ENCODE measurements around the gene TEAD1. TPM values are rescaled to one million over a fixed set of nuclear protein-coding genes. Genes with fewer than 3 reads are reported as not detected.

The TEAD1 gene
- polyA plus RNA-seq, 2 of the 4 experiments (the other 2 are of a cell fraction): 111 to 112 TPM

GRCh38 chr11:12802418-12803085, 128.3 kb downstream of the TEAD1 start:
- Histone ChIP-seq H3K4me2 (peak overlapping the region; percentile 72), H3K27ac (peak overlapping the region; percentile 80 to 89), H3K4me3 (peak overlapping the region; percentile 5; the same call in 1 of the 3 replicates), H3K4me1 (peaks cover 97% of the 10 kb centered on the region), H3K9me3 (no peaks in the 10 kb centered on the region)
- ATAC-seq (peak; percentile 80 to 81), FAIRE-seq (peak; percentile 78), DNase-seq (ENCODE audit: low read depth in 1 of 2, low spot score in 1 of 2) (peak; percentile 94 to 97)
- 11% methylated on average over 16 of the region's 16 CpGs for WGBS (ENCODE audit: missing lambda C conversion rate)
- ChIA-PET CTCF (interaction anchor here (0.8 to 2.9 kb wide), 7 partner anchors 9 to 471 kb away, joined by 3 to 11 read pairs (median 3); no protein-coding TSS in a partner anchor), POLR2A (interaction anchor here (0.9 kb wide), 1 partner anchor 12 kb away, joined by 3 read pairs; no protein-coding TSS in a partner anchor)
- no peak for TF ChIP-seq ZC3H11A (IDR thresholded peaks at IDR 0.05)
- TF ChIP-seq ZSCAN20 (CRISPR knock-in tag; IDR thresholded peaks at IDR 0.05): no peak
- TF ChIP-seq HOXA7 (CRISPR knock-in tag; IDR thresholded peaks at IDR 0.05): no peak
- TF ChIP-seq NFE2L2 (conservative IDR thresholded peaks at IDR 0.05; ENCODE audit: low read length): no peak
- no peak for TF ChIP-seq SREBF2 (IDR thresholded peaks at IDR 0.05)
- no peak for TF ChIP-seq NR3C1 (IDR thresholded peaks at IDR 0.05)
- no peak for TF ChIP-seq RARB (CRISPR knock-in tag; IDR thresholded peaks at IDR 0.05)
- TF ChIP-seq ZNF302 (CRISPR knock-in tag; IDR thresholded peaks at IDR 0.05): no peak
- peak; percentile 70 for TF ChIP-seq JUNB (IDR thresholded peaks at IDR 0.05)
- TF ChIP-seq ATOH8 (CRISPR knock-in tag; IDR thresholded peaks at IDR 0.05; ENCODE audit: low read depth): 0 out of 2 replicates have a peak, but pooled peaks have one; percentile 14
- TF ChIP-seq POLR2AphosphoS2 (conservative IDR thresholded peaks at IDR 0.05; ENCODE audit: low read length): no peak
- TF ChIP-seq HMGXB4 (CRISPR knock-in tag; IDR thresholded peaks at IDR 0.05; ENCODE audit: borderline replicate concordance): no peak
- no peak for TF ChIP-seq FOSL2 (IDR thresholded peaks at IDR 0.05)
- TF ChIP-seq FOSL2 (CRISPR knock-in tag; IDR thresholded peaks at IDR 0.05): peak; percentile 80
- TF ChIP-seq HEYL (CRISPR knock-in tag; IDR thresholded peaks at IDR 0.05): no peak
- no peak for TF ChIP-seq POLR2A (IDR thresholded peaks at IDR 0.05; ENCODE audit: low read length)
- peak; percentile 20 to 49; a peak in 4 of 5 replicates for TF ChIP-seq RAD21 (conservative IDR thresholded peaks at IDR 0.05 in 1 of 2, IDR thresholded peaks at IDR 0.05 in 1 of 2)
- TF ChIP-seq BCL3 (IDR thresholded peaks at IDR 0.05): peak; percentile 85
- TF ChIP-seq EHMT2 (IDR thresholded peaks at IDR 0.05; ENCODE audit: low read depth): no peak
- peak; percentile 81 for TF ChIP-seq HES2 (IDR thresholded peaks at IDR 0.05)
- peak; percentile 73; the same call in 1 of the 2 replicates for TF ChIP-seq CHD4 (IDR thresholded peaks at IDR 0.05; ENCODE audit: borderline replicate concordance)
- peak; percentile 81; the same call in 1 of the 2 replicates for TF ChIP-seq MYC (IDR thresholded peaks at IDR 0.05; ENCODE audit: borderline replicate concordance, low read length)
- TF ChIP-seq ZFP36 (IDR thresholded peaks at IDR 0.05; ENCODE audit: borderline replicate concordance, partially characterized antibody): no peak
- peak; percentile 93 for TF ChIP-seq GATA3 (IDR thresholded peaks at IDR 0.05; ENCODE audit: borderline replicate concordance)
- TF ChIP-seq KDM5A (IDR thresholded peaks at IDR 0.05): no peak
- TF ChIP-seq BHLHE40 (IDR thresholded peaks at IDR 0.05; ENCODE audit: low read depth, low read length): no peak
- TF ChIP-seq SMC3 (IDR thresholded peaks at IDR 0.05): peak; percentile 41; the same call in 2 of the 3 replicates
- TF ChIP-seq CBX2 (IDR thresholded peaks at IDR 0.05; ENCODE audit: borderline replicate concordance, low read depth): no peak
- TF ChIP-seq RCOR1 (IDR thresholded peaks at IDR 0.05; ENCODE audit: low read depth, low read length): no peak
- no peak for TF ChIP-seq HDAC2 (IDR thresholded peaks at IDR 0.05)
- 0 out of 2 replicates have a peak, but pooled peaks have one; percentile 37 for TF ChIP-seq RFX5 (IDR thresholded peaks at IDR 0.05)
- no peak for TF ChIP-seq CBX8 (IDR thresholded peaks at IDR 0.05)
- no peak for TF ChIP-seq CTCF (IDR thresholded peaks at IDR 0.05)
- TF ChIP-seq PHF8 (IDR thresholded peaks at IDR 0.05; ENCODE audit: borderline replicate concordance, low read depth): no peak
- TF ChIP-seq HOXB13 (CRISPR knock-in tag; IDR thresholded peaks at IDR 0.05; ENCODE audit: low read depth): peak; percentile 83; the same call in 1 of the 2 replicates
- TF ChIP-seq FOSB (CRISPR knock-in tag; IDR thresholded peaks at IDR 0.05): no peak
- TF ChIP-seq MAX (IDR thresholded peaks at IDR 0.05): peak; percentile 91
- TF ChIP-seq EP300 (IDR thresholded peaks at IDR 0.05): peak; percentile 69 to 90; a peak in 3 of 5 replicates

Data from A549 (cell line).